Ovary (tissue), 9 donors: ENCODE results near the gene PNPLA2. TPM values are rescaled to one million over a fixed set of nuclear protein-coding genes. Genes with fewer than 3 reads are reported as not detected.

ENCODE experiments used
- DNase-seq, 5 donors: peaks; one replicate each; pipeline ENCODE4 v3.0.0-alpha.2; 2019 to 2020
- H3K27ac ChIP-seq, 2 donors: fragments of 200-600 bp; one replicate each; pipeline versions ENCODE4 v1.5.1 to v1.8.0; 2019 to 2022
- H3K27me3 ChIP-seq: fragments of 200-600 bp; one replicate; pipeline ENCODE4 v1.8.0; 2022
- H3K36me3 ChIP-seq: fragments of 200-600 bp; sonication (generic); one replicate; pipeline ENCODE4 v1.5.1; 2019
- H3K4me1 ChIP-seq: one replicate; pipeline ENCODE4 v1.8.1; 2013; ENCODE audit warnings: mild to moderate bottlenecking, moderate library complexity; ENCODE audit not compliant: insufficient read depth
- H3K4me3 ChIP-seq: fragments of 200-600 bp; sonication (generic); one replicate; pipeline ENCODE4 v1.5.1; 2017
- H3K9me3 ChIP-seq, 2 donors: fragments of 200-600 bp in 1 of 2; sonication (generic) in 1 of 2; one replicate each; pipeline versions ENCODE4 v1.5.1 to v1.8.1; 2013 to 2019; ENCODE audit warnings: mild to moderate bottlenecking in 1 of 2, moderate library complexity in 1 of 2
- CTCF ChIP-seq, 3 donors: fragments of 450-650 bp in 2 of 3; fragments of 200-600 bp in 1 of 3; IDR thresholded peaks; one replicate each; pipeline versions ENCODE4 v1.5.1 to v1.8.0; 2016 to 2022; ENCODE audit warnings: antibody characterized with exemption in 3 of 3, mild to moderate bottlenecking in 1 of 3
- EP300 ChIP-seq: sonication (generic); formaldehyde crosslinking; IDR thresholded peaks from one replicate; pipeline ENCODE4 v1.6.1; 2017; ENCODE audit warnings: antibody characterized with exemption
- POLR2A ChIP-seq: fragments of 450-650 bp; IDR thresholded peaks from one replicate; pipeline ENCODE4 v1.6.1; 2017; ENCODE audit warnings: antibody characterized with exemption, mild to moderate bottlenecking, moderate library complexity
- WGBS, 3 donors: extraction: QIAGEN DNeasy Blood & Tissue Kit in 1 of 3; methylation state at CpG; one replicate each; pipeline versions ENCODE4 v1.1.5 to v1.1.7; 2013 to 2017; 5-methylcytosine and 5-hydroxymethylcytosine counted together
- intact Hi-C, 4 donors: fragments of 100-400 bp; cut with DNase I; formaldehyde crosslinking; loops; one replicate each; pipeline versions ENCODE4 v1.11.0 to v1.15.1; 2022 to 2023
- polyA plus RNA-seq, 2 donors: library from polyadenylated mRNA; stranded (reverse); fragments of 200-250 nt in 1 of 2; fragments of 350-450 nt in 1 of 2; fragmentation: Illumina TruSeq in 1 of 2; extraction: RNeasy Lipid Tissue Mini Kit (QIAGEN cat#74804) in 1 of 2; gene quantifications; one replicate each; pipeline ENCODE4 v1.2.3, GENCODE V29; 2013 to 2014
- total RNA-seq, 7 donors: library from RNA; depleted of rRNA in 2 of 7; stranded (reverse); fragments of >200 nt in 2 of 7; fragmentation: NEBNext Ultra II Directional in 3 of 7; extraction: Animal tissue kit (Norgen Biotek cat#: 25700) in 3 of 7; gene quantifications; one replicate each; pipeline versions ENCODE4 v1.1.0 to v1.2.4, GENCODE V29; 2016 to 2023
- donor health status: DM: no; HTN: no; CAD: no; lungs with moderate emphysema.
- donor health status: DM: no; HTN: no; CAD: no.
- donor health status: Bipolar disorder and iron deficiency.
- donor health status: DM: yes; HTN: yes; CAD: no.
- donor health status: DM: no; HTN: no; CAD: no.
- donor health status: DM: yes; HTN: yes; CAD: no.

PNPLA2 gene
- total and polyA plus RNA-seq, 9 donors: 12.9 to 98.2 (median 83.0) TPM

- Histone ChIP-seq H3K4me1 (peaks cover 8% of the 10 kb centered on the region), H3K9me3 (no peaks in the 10 kb centered on the region)
Observed at GRCh38 chr11:802018-802617, 16.6 kb upstream of the PNPLA2 start.

GRCh38 chr11:802693-803466 lies 15.8 kb upstream of the PNPLA2 start:
- Histone ChIP-seq H3K27ac (no peak overlapping the region), H3K4me3 (no peak overlapping the region), H3K27me3 (no peaks in the 10 kb centered on the region), H3K9me3 (no peaks in the 10 kb centered on the region), H3K36me3 (no peaks in the 10 kb centered on the region), H3K4me1 (peaks cover 8% of the 10 kb centered on the region)
- 86 to 90% (median 86%) methylated on average over 28 of the region's 28 CpGs for WGBS, 3 donors
- TF ChIP-seq CTCF (IDR thresholded peaks at IDR 0.05) (no peak), EP300 (no peak), POLR2A (no peak)
- no peak for DNase-seq
- intact Hi-C loops: no loop called here

More at GRCh38 chr11:802018-802617, 16.6 kb upstream of the PNPLA2 start:
- WGBS, 3 donors: 94 to 97% (median 95%) methylated on average over 21 of the region's 21 CpGs
- no peak overlapping the region for H3K27ac ChIP-seq
- intact Hi-C loops: no loop called here
- H3K36me3 ChIP-seq: no peaks in the 10 kb centered on the region
- H3K4me3 ChIP-seq: no peak overlapping the region
- DNase-seq: no peak
- TF ChIP-seq CTCF (IDR thresholded peaks at IDR 0.05) (no peak), POLR2A (no peak), EP300 (no peak)
- no peaks in the 10 kb centered on the region for H3K27me3 ChIP-seq

- WGBS, 3 donors: 81 to 83% (median 82%) methylated on average over 8 of the region's 8 CpGs
- intact Hi-C loops: no loop called here
- TF ChIP-seq CTCF (IDR thresholded peaks at IDR 0.05) (no peak), POLR2A (no peak), EP300 (no peak)
- DNase-seq: no peak
- peaks cover 9% of the 10 kb centered on the region for H3K4me1 ChIP-seq
- no peak overlapping the region for H3K27ac ChIP-seq
- no peaks in the 10 kb centered on the region for H3K9me3 ChIP-seq
- no peaks in the 10 kb centered on the region for H3K36me3 ChIP-seq
- H3K27me3 ChIP-seq: no peaks in the 10 kb centered on the region
- no peak overlapping the region for H3K4me3 ChIP-seq
Observed at GRCh38 chr11:803467-803742, 15.3 kb upstream of the PNPLA2 start.

GRCh38 chr11:803770-804598 lies 14.7 kb upstream of the PNPLA2 start:
- no peak for DNase-seq
- no peak for TF ChIP-seq CTCF (IDR thresholded peaks at IDR 0.05)
- no peak for TF ChIP-seq POLR2A
- TF ChIP-seq EP300: no peak
- H3K9me3 ChIP-seq: no peaks in the 10 kb centered on the region
- no peaks in the 10 kb centered on the region for H3K36me3 ChIP-seq
- WGBS, 3 donors: 40 to 61% (median 41%) methylated on average over 22 to 26 of the region's 26 CpGs
- H3K4me1 ChIP-seq: peaks cover 12% of the 10 kb centered on the region
- intact Hi-C loops: no loop called here
- no peak overlapping the region for H3K27ac ChIP-seq
- H3K27me3 ChIP-seq: no peaks in the 10 kb centered on the region
- H3K4me3 ChIP-seq: no peak overlapping the region
